H1 (cell line): ENCODE results near the gene RIPK4. TPM values are rescaled to one million over a fixed set of nuclear protein-coding genes. Genes with fewer than 3 reads are reported as not detected.

Source experiments
- BCL11A ChIP-seq, 2 experiments: IDR thresholded peaks; one replicate each; pipeline ENCODE4 v1.6.1; 2011; ENCODE audit warnings: low read depth in 2 of 2, low read length in 2 of 2, mild to moderate bottlenecking in 2 of 2
- BRCA1 ChIP-seq: IDR thresholded peaks from 2 replicates; pipeline ENCODE4 v1.6.1; 2012; ENCODE audit warnings: low read depth, low read length, improper control_type of control experiment
- CTCF ChIP-seq, 3 experiments: IDR thresholded peaks; 1 replicate in 2 of 3; 2 replicates in 1 of 3; pipeline versions ENCODE4 v1.5.1 to v1.6.1; 2011; ENCODE audit warnings: low read length in 3 of 3, mild to moderate bottlenecking in 3 of 3, inconsistent platforms in 2 of 3, low read depth in 1 of 3, moderate library complexity in 1 of 3; ENCODE audit not compliant: insufficient read depth in 1 of 3; ENCODE audit errors: control extremely low read depth in 1 of 3
- E2F6 ChIP-seq: IDR thresholded peaks from 2 replicates; pipeline ENCODE4 v1.6.1; 2012; ENCODE audit warnings: inconsistent platforms
- EGR1 ChIP-seq: IDR thresholded peaks from 2 replicates; pipeline ENCODE4 v1.6.1; 2011; ENCODE audit warnings: low read depth, low read length, borderline replicate concordance
- FOSL1 ChIP-seq: IDR thresholded peaks from 2 replicates; pipeline ENCODE4 v1.6.1; 2011; ENCODE audit warnings: mild to moderate bottlenecking, low read depth, low read length, moderate library complexity; ENCODE audit not compliant: insufficient read depth
- GTF2F1 ChIP-seq: IDR thresholded peaks from 2 replicates; pipeline ENCODE4 v1.6.1; 2012; ENCODE audit warnings: low read depth, low read length, improper control_type of control experiment, borderline replicate concordance
- KDM5A ChIP-seq: fragments of 200-600 bp; IDR thresholded peaks from 2 replicates; pipeline ENCODE4 v1.7.1; 2012; ENCODE audit warnings: mild to moderate bottlenecking, low read length, inconsistent platforms, mixed read lengths
- MAFK ChIP-seq: IDR thresholded peaks from 2 replicates; pipeline ENCODE4 v1.6.1; 2012; ENCODE audit warnings: low read depth, mild to moderate bottlenecking, improper control_type of control experiment, low read length
- NRF1 ChIP-seq: IDR thresholded peaks from 2 replicates; pipeline ENCODE4 v1.6.1; 2011; ENCODE audit warnings: mild to moderate bottlenecking, low read depth, low read length, improper control_type of control experiment
- POU5F1 ChIP-seq: IDR thresholded peaks from 2 replicates; pipeline ENCODE4 v1.6.1; 2011; ENCODE audit warnings: low read depth, mild to moderate bottlenecking, low read length, moderate library complexity
- RFX5 ChIP-seq: IDR thresholded peaks from 2 replicates; pipeline ENCODE4 v1.6.1; 2011; ENCODE audit warnings: low read depth, low read length, improper control_type of control experiment, borderline replicate concordance
- SP4 ChIP-seq: IDR thresholded peaks from 2 replicates; pipeline ENCODE4 v1.6.1; 2012; ENCODE audit warnings: low read length, inconsistent platforms
- TAF1 ChIP-seq: IDR thresholded peaks from 2 replicates; pipeline ENCODE4 v1.6.1; 2011; ENCODE audit warnings: mild to moderate bottlenecking, low read depth, low read length
- polyA plus RNA-seq, 7 experiments: library from polyadenylated mRNA; depleted of rRNA in 3 of 7; stranded (reverse) in 5 of 7; unstranded in 2 of 7; fragments of >200 nt in 5 of 7; fragments of 200-250 nt in 2 of 7; gene quantifications; 1 replicate in 5 of 7; 2 replicates in 1 of 7; 4 replicates in 1 of 7; pipeline versions ENCODE4 v1.2.1 to v1.2.3, GENCODE V29; 2011 to 2013; ENCODE audit warnings: missing spikeins in 2 of 7, mixed read lengths in 2 of 7
- total RNA-seq: library from RNA; stranded (reverse); fragmentation: NEBNext Ultra II Directional; extraction: Animal tissue kit (Norgen Biotek cat#: 25700); gene quantifications from 2 replicates; pipeline ENCODE4 v1.2.1, GENCODE V29; 2021

RIPK4 gene
- total and polyA plus RNA-seq, 2 of the 8 experiments (the other 6 are each of a cell fraction or from before 2014, with no cell fraction given), result 2.7 to 5.6 TPM

GRCh38 chr21:41778930-41779600 is 12.2 kb upstream of the RIPK4 start (continued):
- TF ChIP-seq BCL11A (IDR thresholded peaks at IDR 0.05; ENCODE audit: low read depth in 2 of 2, low read length in 2 of 2), result no peak
- TF ChIP-seq KDM5A, result no peak
- TF ChIP-seq FOSL1, result no peak
- no peak for TF ChIP-seq BRCA1
- no peak for TF ChIP-seq E2F6
- no peak for TF ChIP-seq TAF1
- TF ChIP-seq SP4, result no peak
- TF ChIP-seq MAFK, result no peak
- no peak for TF ChIP-seq NRF1
- TF ChIP-seq GTF2F1, result no peak
- TF ChIP-seq EGR1, result no peak
- TF ChIP-seq RFX5, result no peak
- TF ChIP-seq POU5F1, result no peak
- peak; percentile 8 to 32 (median 12); a peak in 2 of 4 replicates for TF ChIP-seq CTCF (IDR thresholded peaks at IDR 0.05; ENCODE audit: control extremely low read depth in 1 of 3, insufficient read depth in 1 of 3, low read depth in 1 of 3, low read length in 3 of 3)
